GM12878 (cell line): Measurements from ENCODE around the gene SELENOO. TPM values are rescaled to one million over a fixed set of nuclear protein-coding genes. Genes with fewer than 3 reads are reported as not detected.

ENCODE experiments used
- ATAC-seq: fragments of 200-7000 bp; cut with Tn5 transposase; 3 replicates; pipeline ENCODE4 v1.9.1; 2020; ENCODE audit warnings: mild to moderate bottlenecking, moderate library complexity
- BruUV-seq: library from RNA; stranded (reverse); fragments of 400-500 nt; replicated peaks from 2 replicates; lab custom pipeline; 2021; lab: Mats Ljungman, UMichigan
- CTCF ChIA-PET: fragments of 300-600 bp; sonication (Branson Sonifier 250); formaldehyde crosslinking; extraction: SDS; loops from one replicate; lab custom pipeline; 2021; ENCODE audit warnings: inconsistent platforms; lab: Yijun Ruan, JAX
- POLR2A ChIA-PET: fragments of 350-600 bp; formaldehyde crosslinking; extraction: SDS; loops from one replicate; lab custom pipeline; 2021; ENCODE audit warnings: inconsistent platforms; lab: Charles Lee
- RAD21 ChIA-PET: fragments of 300-600 bp; sonication (Branson Sonifier 250); formaldehyde crosslinking; loops from one replicate; lab custom pipeline; 2023; ENCODE audit warnings: antibody characterized with exemption; ENCODE audit not compliant: unreplicated experiment; lab: Charles Lee
- SMC1A ChIA-PET: fragments of 300-600 bp; sonication (Branson Sonifier 250); formaldehyde crosslinking; loops from one replicate; lab custom pipeline; 2023; ENCODE audit not compliant: unreplicated experiment, uncharacterized antibody; lab: Charles Lee
- DNase-seq: peaks from one replicate; pipeline ENCODE4 v3.0.0-alpha.2; 2011; ENCODE audit warnings: low read depth, low spot score
- FAIRE-seq: peaks from 3 replicates; lab custom pipeline; 2011; peaks lifted over from hg19 to GRCh38; lab: Jason Lieb, UNC
- H2AFZ ChIP-seq: 2 replicates; pipeline ENCODE4 v1.6.0; 2011; ENCODE audit warnings: low read depth, low read length, control low read depth; ENCODE audit not compliant: control insufficient read depth
- H3K27ac ChIP-seq: 2 replicates; pipeline ENCODE4 v1.5.1; 2011; ENCODE audit warnings: control low read depth; ENCODE audit not compliant: control insufficient read depth, insufficient read depth
- H3K27me3 ChIP-seq, 2 experiments: replicated peaks in 1 of 2; 2 replicates each; pipeline versions ENCODE4 v1.6.0 to v1.6.1; 2011; ENCODE audit warnings: low read length in 1 of 2; ENCODE audit not compliant: control insufficient read depth in 2 of 2, insufficient read depth in 2 of 2
- H3K36me3 ChIP-seq, 2 experiments: 2 replicates each; pipeline ENCODE4 v1.5.1; 2011; ENCODE audit warnings: low read length in 1 of 2; ENCODE audit not compliant: control insufficient read depth in 2 of 2, insufficient read depth in 2 of 2
- H3K4me1 ChIP-seq: 2 replicates; pipeline ENCODE4 v1.6.1; 2011; ENCODE audit warnings: mild to moderate bottlenecking, low read length, moderate library complexity, mixed read lengths; ENCODE audit not compliant: control insufficient read depth, insufficient read depth
- H3K4me2 ChIP-seq: 2 replicates; pipeline ENCODE4 v1.6.0; 2011; ENCODE audit warnings: control low read depth; ENCODE audit not compliant: control insufficient read depth, insufficient read depth
- H3K4me3 ChIP-seq: fragments of 200-600 bp; sonication (generic); 2 replicates; pipeline ENCODE4 v1.5.1; 2016
- H3K79me2 ChIP-seq: 2 replicates; pipeline ENCODE4 v1.6.0; 2011; ENCODE audit warnings: low read length; ENCODE audit not compliant: control insufficient read depth, insufficient read depth
- H3K9ac ChIP-seq: 2 replicates; pipeline ENCODE4 v1.8.0; 2011; ENCODE audit warnings: low read length, control low read depth, mixed read lengths; ENCODE audit not compliant: control insufficient read depth, insufficient read depth
- H3K9me3 ChIP-seq: replicated peaks from 3 replicates; pipeline ENCODE4 v1.5.1; 2011; ENCODE audit warnings: mild to moderate bottlenecking, low read length; ENCODE audit not compliant: control insufficient read depth, insufficient read depth
- H4K20me1 ChIP-seq: 2 replicates; pipeline ENCODE4 v1.6.0; 2011; ENCODE audit not compliant: control insufficient read depth, insufficient read depth
- CREB1 ChIP-seq: IDR thresholded peaks from 2 replicates; pipeline ENCODE4 v1.6.1; 2012; ENCODE audit warnings: low read depth, mild to moderate bottlenecking, inconsistent platforms
- HDGF ChIP-seq: fragments of 450-650 bp; IDR thresholded peaks from 2 replicates; pipeline ENCODE4 v1.6.1; 2016; ENCODE audit warnings: antibody characterized with exemption
- JUNB ChIP-seq: IDR thresholded peaks from 2 replicates; pipeline ENCODE4 v1.6.1; 2016; ENCODE audit warnings: antibody characterized with exemption, mild to moderate bottlenecking
- MXI1 ChIP-seq: fragments of 150-350 bp; IDR thresholded peaks from 2 replicates; pipeline ENCODE4 v1.6.1; 2011; ENCODE audit warnings: low read depth, mild to moderate bottlenecking, inconsistent platforms, low read length, improper control_type of control experiment
- NBN ChIP-seq: fragments of 450-650 bp; IDR thresholded peaks from 2 replicates; pipeline ENCODE4 v1.6.1; 2016
- NR2C1 ChIP-seq: fragments of 450-650 bp; IDR thresholded peaks from 2 replicates; pipeline ENCODE4 v1.6.1; 2017; ENCODE audit warnings: antibody characterized with exemption, mild to moderate bottlenecking, moderate library complexity
- NR2C2 ChIP-seq: IDR thresholded peaks from 2 replicates; pipeline ENCODE4 v1.6.1; 2011; ENCODE audit warnings: borderline replicate concordance, low read depth; ENCODE audit not compliant: control insufficient read depth, insufficient read length
- PKNOX1 ChIP-seq: fragments of 450-650 bp; IDR thresholded peaks from 2 replicates; pipeline ENCODE4 v1.6.1; 2016; ENCODE audit warnings: mild to moderate bottlenecking
- PRDM15 ChIP-seq: fragments of 450-650 bp; formaldehyde crosslinking; IDR thresholded peaks from 2 replicates; pipeline ENCODE4 v1.4.0; 2020; ENCODE audit warnings: mild to moderate bottlenecking, moderate library complexity
- RUNX3 ChIP-seq: IDR thresholded peaks from 2 replicates; pipeline ENCODE4 v1.6.1; 2012; ENCODE audit warnings: low read length, inconsistent platforms
- SIN3A ChIP-seq: IDR thresholded peaks from 2 replicates; pipeline ENCODE4 v1.6.1; 2012; ENCODE audit warnings: low read depth, low read length, improper control_type of control experiment
- SUZ12 ChIP-seq: fragments of 200-600 bp; sonication (generic); IDR thresholded peaks from one replicate; pipeline ENCODE4 v1.6.1; 2018; ENCODE audit warnings: antibody characterized with exemption, mild to moderate bottlenecking; ENCODE audit not compliant: unreplicated experiment
- USF1 ChIP-seq: IDR thresholded peaks from 2 replicates; pipeline ENCODE4 v1.6.1; 2011; ENCODE audit warnings: borderline replicate concordance, low read depth, mild to moderate bottlenecking, moderate library complexity, mixed read lengths, low read length; ENCODE audit not compliant: insufficient read depth; ENCODE audit errors: extremely low read length
- ZSCAN29 ChIP-seq: fragments of 450-650 bp; IDR thresholded peaks from 2 replicates; pipeline ENCODE4 v1.6.1; 2017; ENCODE audit warnings: mild to moderate bottlenecking, moderate library complexity
- WGBS: methylation state at CpG from one replicate; pipeline ENCODE4 v1.1.6; 2016; ENCODE audit warnings: low lambda C conversion rate; ENCODE audit not compliant: insufficient replicate concordance, insufficient coverage; ENCODE audit errors: missing lambda C conversion rate; 5-methylcytosine and 5-hydroxymethylcytosine counted together
- in situ Hi-C: fragments of 300-500 bp; cut with MboI; formaldehyde crosslinking; loops from 9 replicates; pipeline ENCODE4 v1.14.3; 2018; ENCODE audit warnings: mixed read lengths
- intact Hi-C: fragments of 100-400 bp; cut with micrococcal nuclease; formaldehyde crosslinking; loops from one replicate; pipeline ENCODE4 v1.14.2; 2022; ENCODE audit not compliant: unreplicated experiment
- polyA plus RNA-seq, 11 experiments: library from polyadenylated mRNA; depleted of rRNA in 4 of 11; unstranded in 6 of 11; stranded (reverse) in 5 of 11; fragments of >200 nt; fragmentation: Nextera tagmentation in 4 of 11; fragmentation: Illumina TruSeq in 1 of 11; extraction: Ambion mirVana in 4 of 11; extraction: Trizol in 1 of 11; gene quantifications; 1 replicate in 1 of 11; 2 replicates in 10 of 11; pipeline versions ENCODE4 v1.2.1 to v1.2.3, GENCODE V29; 2011 to 2016; ENCODE audit warnings: inconsistent platforms in 2 of 11, missing spikeins in 2 of 11, low read depth in 1 of 11
- total RNA-seq, 4 experiments: library from RNA; depleted of rRNA in 3 of 4; stranded (reverse); fragments of >200 nt in 3 of 4; fragmentation: Illumina TruSeq in 1 of 4; extraction: Trizol in 1 of 4; gene quantifications; 2 replicates each; pipeline versions ENCODE4 v1.2.1 to v1.2.3, GENCODE V29; 2013 to 2021

Gene SELENOO
- total and polyA plus RNA-seq, 10 of the 15 experiments (the other 5 are each of a cell fraction or from before 2014, with no cell fraction given), result 0.42 to 23.3 (median 3.3) TPM

- Histone ChIP-seq H3K4me2 (no peak overlapping the region), H3K4me1 (no peaks in the 10 kb centered on the region)
- POLR2A ChIA-PET, result no interaction called here
- DNase-seq, result no peak
- TF ChIP-seq JUNB (no peak), MXI1 (no peak), NBN (no peak)
- TF ChIP-seq, all 136 proteins: peak for 0
- Histone ChIP-seq H2AFZ (no peak overlapping the region), H3K9ac (no peak overlapping the region), H3K27ac (no peak overlapping the region), H3K9me3 (no peaks in the 10 kb centered on the region), H3K4me3 (no peak overlapping the region), H4K20me1 (no peaks in the 10 kb centered on the region), H3K79me2 (no peaks in the 10 kb centered on the region), H3K36me3 (peaks cover 9 to 54% of the 10 kb centered on the region in 2 experiments; a peak in 3 of 4 replicates), H3K27me3 (no peaks in the 10 kb centered on the region)
- 77% methylated on average over 8 of the region's 8 CpGs for WGBS
- intact Hi-C loops (no loop called here), in situ Hi-C loops (no loop called here)
- ChIA-PET RAD21 (no interaction called here), CTCF (interaction anchor here (0.7 kb wide), 1 partner anchor 74 kb away, joined by 3 read pairs; no protein-coding TSS in a partner anchor), SMC1A (no interaction called here)
- FAIRE-seq (no peak), ATAC-seq (no peak)
- BruUV-seq, result no TSS peak
Observed at GRCh38 chr22:50222508-50222907, 21.7 kb downstream of the SELENOO start.

- intact Hi-C loops, result no loop called here
- ATAC-seq, result no peak
- POLR2A ChIA-PET, result no interaction called here
- TF ChIP-seq NR2C2 (no peak), PKNOX1 (no peak), ZSCAN29 (no peak), JUNB (no peak), HDGF (no peak), SUZ12 (no peak), SIN3A (no peak), CREB1 (no peak), RUNX3 (no peak), NR2C1 (no peak), USF1 (no peak), PRDM15 (CRISPR knock-in tag) (no peak)
Observed at GRCh38 chr22:50224071-50224470, 23.3 kb downstream of the SELENOO start.

More at GRCh38 chr22:50224071-50224470, 23.3 kb downstream of the SELENOO start:
- H3K79me2 ChIP-seq, result no peaks in the 10 kb centered on the region
- DNase-seq, result no peak
- H2AFZ ChIP-seq, result no peak overlapping the region
- RAD21 ChIA-PET, result no interaction called here
- SMC1A ChIA-PET, result no interaction called here
- 95% methylated on average over 16 of the region's 16 CpGs for WGBS
- no peak overlapping the region for H3K4me2 ChIP-seq
- no peaks in the 10 kb centered on the region for H3K27me3 ChIP-seq
- FAIRE-seq, result no peak
- H3K27ac ChIP-seq, result no peak overlapping the region
- CTCF ChIA-PET, result no interaction called here
- H4K20me1 ChIP-seq, result no peaks in the 10 kb centered on the region
- no peaks in the 10 kb centered on the region for H3K4me1 ChIP-seq
- no peaks in the 10 kb centered on the region for H3K9me3 ChIP-seq
- H3K36me3 ChIP-seq, result peaks cover 9 to 41% of the 10 kb centered on the region in 2 experiments; a peak in 3 of 4 replicates
- in situ Hi-C loops, result no loop called here
- no TSS peak for BruUV-seq
- H3K4me3 ChIP-seq, result no peak overlapping the region
- H3K9ac ChIP-seq, result no peak overlapping the region
